Adrenal gland (tissue), 12 donors: Measurements from ENCODE around the gene PRPF38B. TPM values are rescaled to one million over a fixed set of nuclear protein-coding genes. Genes with fewer than 3 reads are reported as not detected.
"Not testable (repeated sequence)": the region's sequence is repeated elsewhere in the genome, so short reads cannot be mapped to it uniquely, and the experiment has no call there.

Experiments
- DNase-seq, 7 donors: peaks; one replicate each; pipeline ENCODE4 v3.0.0-alpha.2; 2019 to 2020
- H3K27ac ChIP-seq, 5 donors: fragments of 200-600 bp; sonication (generic) in 4 of 5; 1 replicate in 3 of 5; 2 replicates in 2 of 5; pipeline versions ENCODE4 v1.5.1 to v1.8.0; 2016 to 2020; ENCODE audit warnings: mild to moderate bottlenecking in 1 of 5
- H3K27me3 ChIP-seq: fragments of 200-600 bp; 2 replicates; pipeline ENCODE4 v1.8.0; 2021
- H3K36me3 ChIP-seq, 2 donors: fragments of 200-600 bp; replicated peaks in 1 of 2; 1 replicate in 1 of 2; 2 replicates in 1 of 2; pipeline versions ENCODE4 v1.5.1 to v1.8.0; 2018 to 2022
- H3K4me1 ChIP-seq, 2 donors: fragments of 200-600 bp; replicated peaks in 1 of 2; 1 replicate in 1 of 2; 2 replicates in 1 of 2; pipeline versions ENCODE4 v1.5.1 to v1.8.0; 2018 to 2021
- H3K4me3 ChIP-seq, 4 donors: fragments of 200-600 bp; sonication (generic) in 3 of 4; one replicate each; pipeline ENCODE4 v1.5.1; 2016 to 2018
- H3K9me3 ChIP-seq, 3 donors: fragments of 200-600 bp; sonication (generic) in 1 of 3; replicated peaks in 1 of 3; 1 replicate in 2 of 3; 2 replicates in 1 of 3; pipeline versions ENCODE4 v1.5.1 to v1.8.0; 2016 to 2021
- CTCF ChIP-seq, 6 experiments: fragments of 450-650 bp in 4 of 6; fragments of 200-600 bp in 2 of 6; sonication (generic) in 1 of 6; IDR thresholded peaks; 1 replicate in 5 of 6; 2 replicates in 1 of 6; pipeline versions ENCODE4 v1.5.1 to v1.8.0; 2016 to 2021; ENCODE audit warnings: antibody characterized with exemption in 6 of 6, mild to moderate bottlenecking in 2 of 6, moderate library complexity in 1 of 6
- POLR2A ChIP-seq, 2 donors: fragments of 450-650 bp; IDR thresholded peaks; one replicate each; pipeline ENCODE4 v1.6.1; 2017; ENCODE audit warnings: antibody characterized with exemption in 2 of 2, mild to moderate bottlenecking in 2 of 2, moderate library complexity in 1 of 2
- WGBS, 4 donors: extraction: QIAGEN DNeasy Blood & Tissue Kit in 2 of 4; methylation state at CpG; one replicate each; pipeline versions ENCODE4 v1.1.5 to v1.1.7; 2013 to 2017; 5-methylcytosine and 5-hydroxymethylcytosine counted together
- intact Hi-C, 2 donors: fragments of 100-400 bp; cut with DNase I; formaldehyde crosslinking; loops; one replicate each; pipeline versions ENCODE4 v1.14.1 to v1.15.0; 2022 to 2023
- polyA plus RNA-seq, 3 donors: library from polyadenylated mRNA; stranded (reverse); fragments of 200-250 nt in 2 of 3; fragments of 350-450 nt in 1 of 3; fragmentation: Illumina TruSeq in 1 of 3; extraction: RNeasy Lipid Tissue Mini Kit (QIAGEN cat#74804) in 1 of 3; gene quantifications; one replicate each; pipeline ENCODE4 v1.2.3, GENCODE V29; 2013 to 2014
- total RNA-seq, 9 donors: library from RNA; depleted of rRNA in 4 of 9; stranded (reverse); fragments of >200 nt in 4 of 9; fragments of 120-200 nt in 1 of 9; fragmentation: NEBNext Ultra II Directional in 1 of 9; extraction: Animal tissue kit (Norgen Biotek cat#: 25700) in 1 of 9; gene quantifications; one replicate each; pipeline versions ENCODE4 v1.1.0 to v1.2.4, GENCODE V29; 2013 to 2023
- donor health status: healthy with polysubstance abuse.
- donor health status: Bipolar disorder and iron deficiency.
- donor health status: DM: yes; HTN: yes; CAD: no.
- donor health status: DM: no; HTN: no; CAD: no.
- donor health status: DM: no; HTN: no; CAD: no.
- donor health status: DM: yes; HTN: yes; CAD: no.

Gene PRPF38B
- total and polyA plus RNA-seq, 12 donors = 11.3 to 63.2 (median 26.6) TPM

- Histone ChIP-seq H3K27me3 (no peaks in the 10 kb centered on the region), H3K4me1 (peaks cover 0 to 9% of the 10 kb centered on the region in 2 donors), H3K4me3 (no peak overlapping the region), H3K36me3 (no peaks in the 10 kb centered on the region), H3K9me3 (no peaks in the 10 kb centered on the region), H3K27ac (no peak overlapping the region)
- TF ChIP-seq POLR2A (IDR thresholded peaks at IDR 0.05) = no peak
- TF ChIP-seq CTCF (IDR thresholded peaks at IDR 0.05) = no peak
- 81 to 86% (median 83%) methylated on average over 4 to 6 of the region's 6 CpGs for WGBS, 4 donors
- intact Hi-C loops = no loop called here
- no peak for DNase-seq
These were observed 27.6 kb upstream of the PRPF38B start for GRCh38 chr1:108664481-108664880.

- TF ChIP-seq CTCF (IDR thresholded peaks at IDR 0.05) (no peak), POLR2A (IDR thresholded peaks at IDR 0.05) (no peak)
- Histone ChIP-seq H3K27me3 (no peaks in the 10 kb centered on the region), H3K27ac (no peak overlapping the region), H3K9me3 (no peaks in the 10 kb centered on the region), H3K36me3 (no peaks in the 10 kb centered on the region), H3K4me3 (no peak overlapping the region), H3K4me1 (peaks cover 0 to 9% of the 10 kb centered on the region in 2 donors)
- intact Hi-C loops = no loop called here
- 70 to 83% (median 80%) methylated on average over 2 of the region's 2 CpGs for WGBS, 4 donors
- no peak for DNase-seq
These were observed 27.0 kb upstream of the PRPF38B start for GRCh38 chr1:108665067-108665466.

- Histone ChIP-seq H3K9me3 (no peaks in the 10 kb centered on the region), H3K27me3 (no peaks in the 10 kb centered on the region), H3K4me3 (no peak overlapping the region), H3K36me3 (no peaks in the 10 kb centered on the region), H3K27ac (no peak overlapping the region), H3K4me1 (peaks cover 0 to 9% of the 10 kb centered on the region in 2 donors)
- 54 to 69% (median 62%) methylated on average over 1 of the region's 1 CpG for WGBS, 4 donors
- TF ChIP-seq CTCF (IDR thresholded peaks at IDR 0.05) = no peak
- no peak for TF ChIP-seq POLR2A (IDR thresholded peaks at IDR 0.05)
- intact Hi-C loops = no loop called here
- DNase-seq = no peak
These were observed 26.3 kb upstream of the PRPF38B start for GRCh38 chr1:108665771-108666170.

- WGBS, 4 donors = 89 to 97% (median 91%) methylated on average over 5 to 27 of the region's 28 CpGs
- H3K4me3 ChIP-seq, H3K9me3 ChIP-seq, DNase-seq, H3K27me3 ChIP-seq, H3K27ac ChIP-seq, H3K36me3 ChIP-seq, intact Hi-C loops, H3K4me1 ChIP-seq: not testable (repeated sequence)
These were observed 24.7 kb upstream of the PRPF38B start for GRCh38 chr1:108667422-108667821.

- DNase-seq = no peak
- Histone ChIP-seq H3K36me3 (no peaks in the 10 kb centered on the region), H3K4me1 (no peaks in the 10 kb centered on the region), H3K27ac (no peak overlapping the region), H3K9me3 (no peaks in the 10 kb centered on the region), H3K4me3 (no peak overlapping the region), H3K27me3 (no peaks in the 10 kb centered on the region)
- TF ChIP-seq CTCF (IDR thresholded peaks at IDR 0.05) (no peak), POLR2A (IDR thresholded peaks at IDR 0.05) (no peak)
- intact Hi-C loops = no loop called here
These were observed 23.3 kb upstream of the PRPF38B start for GRCh38 chr1:108668777-108669176.
